Panc1 (cell line): ENCODE measurements around the gene ZCCHC9.

Experiments used
- CTCF ChIP-seq: fragments of 450-650 bp; IDR thresholded peaks from 2 replicates; pipeline ENCODE4 v1.5.1; 2017; ENCODE audit warnings: mild to moderate bottlenecking
- REST ChIP-seq, 2 experiments: IDR thresholded peaks; 2 replicates each; pipeline ENCODE4 v1.6.1; 2011 to 2012; ENCODE audit warnings: low read depth in 2 of 2, control low read depth in 1 of 2, low read length in 1 of 2, mild to moderate bottlenecking in 1 of 2, moderate library complexity in 1 of 2; ENCODE audit not compliant: insufficient read depth in 1 of 2
- TCF7L2 ChIP-seq: IDR thresholded peaks from 2 replicates; pipeline ENCODE4 v1.6.1; 2011; ENCODE audit warnings: mild to moderate bottlenecking, low read depth, low read length, inconsistent platforms

DNA sequence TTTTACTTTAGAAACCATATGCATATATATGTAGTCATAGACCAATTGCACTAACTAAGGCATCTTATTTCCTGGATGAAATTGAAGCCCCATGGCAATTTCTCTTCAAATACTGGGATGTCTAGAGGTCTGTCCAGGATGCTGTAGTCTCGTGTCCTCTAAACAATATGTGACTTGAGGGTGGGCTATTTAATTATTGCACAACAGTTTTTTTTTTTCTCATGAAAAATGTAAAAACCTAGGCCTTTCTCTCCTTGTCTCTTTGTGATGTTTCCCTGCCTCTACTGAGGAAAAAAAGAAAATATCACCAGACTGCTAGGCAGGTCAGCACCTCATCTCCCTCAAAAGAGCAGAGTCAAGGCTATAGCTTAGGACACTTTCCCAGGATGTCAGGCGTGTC lies 34.6 kb downstream of the ZCCHC9 start:
- no peak for TF ChIP-seq CTCF
- no peak for TF ChIP-seq REST (IDR thresholded peaks at IDR 0.05; ENCODE audit: insufficient read depth in 1 of 2, low read depth in 2 of 2, low read length in 1 of 2)
- TF ChIP-seq TCF7L2: no peak
